ENCODE results near the gene MIXL1.
"Not testable (repeated sequence)": the region's sequence is repeated elsewhere in the genome, so short reads cannot be mapped to it uniquely, and the experiment has no call there.

The MIXL1 gene

DNA sequence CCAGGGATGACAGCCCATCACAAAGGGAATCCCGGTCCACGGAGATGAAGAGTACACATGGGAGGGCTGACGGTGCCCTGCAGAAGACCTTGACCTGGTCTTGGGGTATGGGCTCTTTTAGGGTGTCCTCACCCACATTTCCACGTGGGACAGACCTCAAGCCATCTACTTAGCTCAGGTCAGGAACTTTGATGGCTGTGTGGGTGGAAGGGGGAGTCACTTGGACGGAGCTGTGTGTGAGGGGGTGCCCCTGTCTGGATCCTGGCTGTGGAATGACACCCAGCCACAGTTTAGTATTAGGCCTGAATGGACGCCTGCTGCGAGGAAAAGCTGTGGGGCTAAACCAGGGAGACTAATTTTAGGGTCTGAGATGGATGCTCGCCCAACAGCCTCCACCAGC lies 10.9 kb upstream of the MIXL1 start:
- DNase-seq (ENCODE audit: low read depth, low spot score): no peak

DNA sequence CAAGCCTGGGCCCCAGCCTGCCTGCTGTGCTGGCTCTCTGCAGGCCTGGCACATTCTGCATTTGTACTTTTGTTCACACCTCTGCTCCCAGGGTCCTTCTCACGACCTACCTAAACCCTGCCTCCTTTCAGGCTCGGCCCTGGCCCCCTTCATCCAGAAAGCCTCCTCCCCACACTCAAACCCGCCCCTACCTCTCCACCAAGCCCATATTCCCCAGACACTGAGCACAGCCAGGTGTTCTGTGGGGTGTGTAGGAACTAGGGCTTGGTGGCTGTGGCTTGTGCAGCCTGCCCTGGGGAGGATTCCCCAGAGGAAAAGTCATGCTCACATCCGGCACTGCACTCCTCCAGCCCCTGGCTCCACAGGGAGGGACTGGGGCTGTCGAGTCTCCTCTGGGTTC lies 8.2 kb upstream of the MIXL1 start:
- no peak for DNase-seq (ENCODE audit: low read depth, low spot score)

DNA sequence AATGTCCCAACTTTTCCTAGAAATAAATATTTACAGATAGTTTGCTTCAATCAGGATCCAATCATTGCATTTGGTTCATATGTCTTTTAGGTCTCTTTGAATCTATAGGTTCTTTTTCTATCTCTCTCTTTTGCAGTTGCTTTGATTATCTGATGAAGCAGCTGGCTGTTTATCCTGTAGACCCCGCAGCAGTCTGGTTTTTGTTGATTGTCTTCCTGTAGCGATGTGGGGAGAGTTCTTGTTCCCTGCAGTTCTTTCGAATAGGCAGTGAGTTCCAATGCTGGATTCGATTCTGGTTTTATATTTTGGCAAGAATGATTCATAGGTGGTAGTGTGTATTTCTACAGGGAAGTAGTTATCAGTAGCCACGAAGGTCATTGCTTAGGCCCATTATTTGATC lies 7.4 kb upstream of the MIXL1 start:
- no peak for DNase-seq (ENCODE audit: low read depth, low spot score)

- no peak for DNase-seq (ENCODE audit: low read depth, low spot score)
These were observed 6.2 kb upstream of the MIXL1 start for GRCh38 chr1:226217273-226217672.

DNA sequence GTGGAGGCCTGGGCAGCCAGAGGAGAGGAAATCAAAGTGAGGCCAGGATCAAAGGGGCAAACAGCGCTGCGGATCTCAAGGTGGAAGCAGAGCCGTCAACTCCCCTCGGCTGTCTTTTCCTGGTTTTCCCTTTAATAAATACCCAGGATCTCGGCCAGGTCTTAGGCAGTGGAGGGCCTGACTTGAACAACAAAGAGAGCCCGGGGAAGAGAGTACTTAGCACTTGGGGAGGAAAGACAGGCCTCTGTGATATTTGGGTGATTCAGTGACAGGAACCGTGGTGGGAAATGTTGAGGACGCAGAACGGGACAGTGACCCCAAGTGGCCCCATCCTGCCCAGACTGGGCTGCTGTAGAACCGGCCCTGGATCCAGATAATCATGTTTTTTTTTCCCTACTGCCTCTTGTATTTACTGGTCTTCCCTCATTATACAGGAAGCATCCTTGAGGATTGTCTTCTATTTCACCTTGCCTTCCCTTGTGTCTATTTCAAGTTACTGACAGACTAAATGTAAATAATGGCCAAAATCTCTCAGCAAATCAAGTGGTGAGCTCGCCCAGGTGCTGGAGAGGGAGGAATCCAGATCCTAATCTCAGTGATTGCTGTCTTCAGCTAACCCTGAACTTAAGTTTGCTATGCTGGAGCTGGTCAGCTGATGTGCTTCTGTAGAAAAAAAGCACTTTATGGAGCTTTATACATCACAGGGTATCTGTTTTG lies 2.8 kb upstream of the MIXL1 start:
- no peak for DNase-seq (ENCODE audit: low read depth, low spot score)

- no peak for DNase-seq (ENCODE audit: low read depth, low spot score)
These were observed 778 bp upstream of the MIXL1 start for GRCh38 chr1:226222686-226223085.

DNA sequence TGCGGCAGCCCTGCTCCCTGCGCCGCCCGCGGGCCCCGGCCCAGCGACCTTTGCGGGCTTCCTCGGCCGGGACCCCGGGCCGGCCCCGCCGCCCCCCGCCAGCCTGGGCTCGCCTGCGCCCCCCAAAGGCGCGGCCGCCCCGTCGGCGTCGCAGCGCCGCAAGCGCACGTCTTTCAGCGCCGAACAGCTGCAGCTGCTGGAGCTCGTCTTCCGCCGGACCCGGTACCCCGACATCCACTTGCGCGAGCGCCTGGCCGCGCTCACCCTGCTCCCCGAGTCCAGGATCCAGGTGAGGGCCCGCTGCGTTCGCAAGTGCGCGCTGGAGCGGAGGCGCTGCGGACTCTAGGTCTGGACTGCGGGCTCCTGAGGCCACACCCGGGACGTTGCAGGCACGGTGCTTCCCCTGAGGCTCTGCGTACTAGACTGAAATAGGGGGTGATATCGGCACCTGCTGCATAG lies 351 bp downstream of the MIXL1 start:
- peak; percentile 37 for DNase-seq (ENCODE audit: low read depth, low spot score)

- DNase-seq (ENCODE audit: low read depth, low spot score): no peak
These were observed 3.1 kb downstream of the MIXL1 start for GRCh38 chr1:226226601-226227000.

DNA sequence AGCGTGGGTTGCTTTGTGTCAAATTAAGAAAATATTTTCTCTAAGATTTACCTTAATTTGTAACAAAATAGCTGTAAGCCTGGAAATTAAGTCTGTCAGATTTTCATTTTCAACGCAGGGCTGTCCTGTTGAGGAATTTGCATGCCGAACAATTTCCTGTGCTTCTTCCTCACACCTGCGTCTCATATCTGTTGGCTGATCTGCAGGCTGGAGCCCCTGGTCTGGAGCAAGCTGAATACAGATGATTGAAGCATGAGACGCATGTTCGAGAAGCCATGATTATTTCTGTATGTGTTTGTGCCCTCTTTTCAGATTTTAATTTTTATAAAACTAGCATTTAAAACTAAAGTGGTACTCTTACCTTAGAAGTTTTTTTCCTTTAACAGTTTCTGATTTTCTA lies 9.8 kb downstream of the MIXL1 start:
- DNase-seq (ENCODE audit: low read depth, low spot score): no peak

- no peak for DNase-seq (ENCODE audit: low read depth, low spot score)
These were observed 10.3 kb downstream of the MIXL1 start for GRCh38 chr1:226233806-226234205.

DNA sequence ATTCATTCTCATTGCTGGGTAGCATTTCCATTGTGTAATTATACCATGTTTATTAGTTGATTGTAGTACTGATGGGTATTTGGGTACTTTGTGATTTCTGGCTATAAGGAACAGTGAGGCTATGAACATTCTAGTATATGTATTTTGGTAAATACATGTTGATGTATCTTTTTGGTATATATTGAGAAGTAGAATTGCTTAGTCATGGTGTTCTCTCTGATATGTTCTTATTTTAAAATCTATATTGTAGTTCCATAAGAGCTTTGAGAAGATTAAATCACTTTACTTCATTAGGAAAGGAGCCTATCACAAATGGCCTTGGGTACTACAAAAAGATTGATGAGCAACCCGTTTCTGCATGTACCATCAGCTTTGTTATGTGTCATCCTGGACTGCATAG lies 13.4 kb downstream of the MIXL1 start:
- no peak for DNase-seq (ENCODE audit: low read depth, low spot score)

DNA sequence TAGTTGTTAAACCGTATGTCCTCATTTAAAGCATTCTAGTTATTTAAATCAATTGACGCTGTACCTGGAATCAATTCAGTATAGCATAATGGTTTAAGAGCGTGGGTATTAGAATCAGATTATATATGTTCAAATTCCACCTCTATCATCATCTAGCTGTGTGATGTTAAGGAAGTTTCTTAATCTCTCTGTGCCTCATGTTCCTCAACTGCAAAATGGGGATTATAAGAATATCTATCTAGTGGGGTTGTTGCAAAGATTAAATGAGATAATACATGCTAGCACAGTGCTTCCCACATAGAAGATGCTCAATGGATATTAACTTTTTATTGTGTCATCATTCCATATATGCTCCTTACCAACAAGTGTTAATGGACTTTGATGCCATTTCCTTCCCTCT lies 16.0 kb downstream of the MIXL1 start:
- DNase-seq (ENCODE audit: low read depth, low spot score): no peak

DNA sequence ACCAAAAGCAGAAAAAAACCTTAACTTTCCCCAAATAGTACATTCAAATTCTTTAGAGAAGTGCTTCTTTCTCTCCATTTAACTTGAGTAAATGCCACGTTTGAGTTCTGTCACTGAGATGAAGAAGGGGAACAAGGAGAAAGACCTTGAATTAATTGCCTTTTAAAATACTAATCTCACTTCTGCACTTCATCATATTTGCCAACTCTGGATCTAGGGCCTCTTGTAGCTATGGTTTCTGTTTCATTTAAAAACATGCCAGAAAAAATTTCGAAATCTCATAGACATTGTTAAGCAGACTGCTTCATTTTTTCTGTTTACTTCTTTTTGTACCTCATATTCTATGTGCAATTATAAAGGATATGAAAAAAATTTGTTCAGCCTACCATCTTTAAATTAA lies 24.6 kb downstream of the MIXL1 start:
- DNase-seq (ENCODE audit: low read depth, low spot score): no peak

DNA sequence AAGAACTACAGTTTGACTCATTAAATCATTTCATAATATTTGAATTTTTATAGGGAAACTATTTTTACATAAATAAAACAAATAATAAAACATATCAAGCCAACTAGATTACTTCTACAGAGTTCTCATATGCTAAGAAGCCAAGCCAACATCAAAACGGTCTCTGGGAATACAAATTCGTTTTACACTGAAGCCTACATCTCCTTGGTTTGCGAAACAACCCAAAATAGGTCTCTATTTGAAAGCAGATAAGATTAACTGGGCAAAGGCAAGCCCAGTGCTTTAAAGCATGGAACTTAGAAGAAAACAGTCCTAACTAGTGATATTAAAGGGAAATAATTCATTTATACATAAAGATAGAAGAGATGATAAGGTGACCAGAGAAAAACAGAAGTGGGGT lies 25.3 kb downstream of the MIXL1 start:
- no peak for DNase-seq (ENCODE audit: low read depth, low spot score)

GRCh38 chr1:226250511-226250910 lies 27.0 kb downstream of the MIXL1 start:
- DNase-seq (ENCODE audit: low read depth, low spot score): no peak

GRCh38 chr1:226252841-226253240 lies 29.4 kb downstream of the MIXL1 start:
- not testable (repeated sequence) for DNase-seq (ENCODE audit: low read depth, low spot score)

DNA sequence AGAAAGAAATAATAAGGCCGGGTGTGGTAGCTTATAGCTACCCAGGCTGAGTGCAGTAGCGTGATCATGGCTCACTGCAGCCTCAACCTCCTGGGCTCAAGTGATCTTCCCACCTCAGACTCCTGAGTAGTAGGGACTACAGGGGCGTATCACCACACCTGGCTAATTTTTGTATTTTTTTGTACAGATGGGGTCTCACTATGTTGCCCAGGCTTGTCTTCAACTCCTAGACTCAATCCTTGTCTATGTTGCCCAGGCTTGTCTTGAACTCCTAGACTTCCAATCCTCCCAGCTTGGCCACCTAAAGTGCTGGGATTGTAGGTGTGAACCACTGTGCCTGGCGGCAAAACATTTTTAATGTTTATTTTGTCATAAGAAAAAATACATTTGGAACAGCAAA lies 30.5 kb downstream of the MIXL1 start:
- DNase-seq (ENCODE audit: low read depth, low spot score): no peak

DNA sequence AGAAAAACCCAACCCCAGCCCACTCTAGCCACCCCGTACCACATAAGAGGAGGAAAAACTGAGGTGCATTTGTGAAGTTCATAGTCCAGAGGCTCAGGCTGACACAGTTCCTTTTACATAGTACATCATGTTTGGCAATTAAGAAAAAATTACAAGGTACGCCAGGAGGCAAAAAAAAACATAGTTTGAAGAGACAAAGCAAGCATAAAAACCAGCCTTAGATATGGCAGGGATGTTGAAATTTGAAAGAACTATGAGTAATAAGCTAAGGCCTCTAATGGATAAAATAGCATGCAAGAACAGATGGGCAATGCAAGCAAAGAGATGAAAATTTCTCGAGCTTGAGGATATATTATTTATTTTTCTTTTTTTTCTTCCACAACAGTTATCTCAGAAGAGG lies 31.9 kb downstream of the MIXL1 start:
- no peak for DNase-seq (ENCODE audit: low read depth, low spot score)

GRCh38 chr1:226261818-226262217 lies 38.4 kb downstream of the MIXL1 start:
- DNase-seq (ENCODE audit: low read depth, low spot score): no peak

DNA sequence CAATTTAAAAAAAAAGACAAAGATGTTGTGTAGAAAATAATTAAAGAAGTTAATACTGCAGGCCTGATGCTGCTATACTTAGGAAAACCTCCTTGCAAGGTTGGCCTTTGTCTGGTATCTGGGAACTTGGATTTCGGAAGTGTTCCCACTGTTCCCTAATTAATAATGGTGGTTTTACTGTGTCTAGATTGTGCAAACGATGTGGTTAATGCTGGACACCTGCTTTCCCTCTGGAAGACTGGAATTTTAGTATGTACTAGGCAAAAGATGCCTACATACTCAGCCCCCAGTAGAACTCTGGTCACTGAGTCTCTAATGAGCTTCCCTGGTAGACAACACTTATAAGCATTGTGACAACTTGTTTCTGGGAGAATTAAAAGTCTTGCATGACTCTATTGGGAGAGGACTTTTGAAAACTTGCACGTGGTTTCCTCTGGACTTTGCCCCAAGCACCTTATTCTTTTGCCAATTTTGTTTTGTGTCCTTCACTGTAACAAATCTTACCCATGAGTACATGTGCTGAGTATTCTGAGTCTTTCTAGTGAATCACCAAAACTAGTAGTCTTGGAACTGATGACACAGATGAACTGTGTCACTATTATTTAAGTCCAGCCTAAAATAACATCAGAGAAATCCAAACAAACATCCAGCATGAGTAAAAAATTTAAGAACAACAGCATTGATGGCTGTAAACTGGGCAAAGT lies 45.1 kb downstream of the MIXL1 start:
- peak; percentile 41 for DNase-seq (ENCODE audit: low read depth, low spot score)

- DNase-seq (ENCODE audit: low read depth, low spot score): peak; percentile 49
These were observed 48.9 kb downstream of the MIXL1 start for GRCh38 chr1:226272233-226272902.

GRCh38 chr1:226274138-226274537 lies 50.7 kb downstream of the MIXL1 start:
- no peak for DNase-seq (ENCODE audit: low read depth, low spot score)
